Right lung (tissue), 5 donors: ENCODE data around the gene FN3K. TPM values are rescaled to one million over a fixed set of nuclear protein-coding genes. Genes with fewer than 3 reads are reported as not detected.
"Not testable (repeated sequence)": the region's sequence is repeated elsewhere in the genome, so short reads cannot be mapped to it uniquely, and the experiment has no call there.

Source experiments
- DNase-seq, 2 donors: peaks; one replicate each; pipeline ENCODE4 v3.0.0-alpha.2; 2013
- polyA plus RNA-seq, 5 donors: library from polyadenylated mRNA; unstranded; fragments of 120-200 nt; gene quantifications; one replicate each; pipeline versions ENCODE4 v1.2.1 to v1.2.3, GENCODE V29; 2013; ENCODE audit warnings: inconsistent platforms in 1 of 5, low replicate concordance in 1 of 5; ENCODE audit not compliant: insufficient read length in 5 of 5, insufficient read depth in 1 of 5

Gene FN3K
- polyA plus RNA-seq, 5 donors: 9.7 to 21.7 (median 19.2) TPM

- DNase-seq: no peak
Measured at GRCh38 chr17:82732118-82732743, 3.2 kb upstream of the FN3K start.

- DNase-seq: no peak
Measured at GRCh38 chr17:82736511-82737185, 1.2 kb downstream of the FN3K start.

GRCh38 chr17:82737967-82738877, 2.8 kb downstream of the FN3K start:
- no peak for DNase-seq

- no peak for DNase-seq
Measured at GRCh38 chr17:82740906-82741759, 5.7 kb downstream of the FN3K start.

- no peak for DNase-seq
Measured at GRCh38 chr17:82743344-82744219, 8.2 kb downstream of the FN3K start.

GRCh38 chr17:82744736-82745135, 9.3 kb downstream of the FN3K start:
- not testable (repeated sequence) for DNase-seq

GRCh38 chr17:82745524-82745923, 10.1 kb downstream of the FN3K start:
- DNase-seq: no peak

- no peak for DNase-seq
Measured at GRCh38 chr17:82748756-82749155, 13.3 kb downstream of the FN3K start.

- DNase-seq: no peak
Measured at GRCh38 chr17:82750241-82750908, 15.0 kb downstream of the FN3K start.

- DNase-seq: peak in 1 of 2 donors; percentile 61
Measured at GRCh38 chr17:82751171-82751570, 15.8 kb downstream of the FN3K start.

- DNase-seq: peak; percentile 93 to 96
Measured at GRCh38 chr17:82751571-82752370, 16.4 kb downstream of the FN3K start, which contains the start of gene TBCD. Gene TBCD, plus strand, starts transcription at chr17:82752065. Its CDS starts 129 bp downstream, at chr17:82752194.

- DNase-seq: no peak
Measured at GRCh38 chr17:82752371-82753200, 17.2 kb downstream of the FN3K start.

GRCh38 chr17:82753201-82753464, 17.7 kb downstream of the FN3K start:
- no peak for DNase-seq

- no peak for DNase-seq
Measured at GRCh38 chr17:82754297-82755208, 19.1 kb downstream of the FN3K start.

GRCh38 chr17:82756166-82756565, 20.8 kb downstream of the FN3K start:
- DNase-seq: no peak

GRCh38 chr17:82765371-82765770, 30.0 kb downstream of the FN3K start:
- DNase-seq: no peak
